Amygdala (tissue), 56 donors: ENCODE data around the gene VRK1.
A peak's percentile ranks its signal among the peaks of the same experiment; 100 is the strongest.
"Not testable (repeated sequence)": the region's sequence is repeated elsewhere in the genome, so short reads cannot be mapped to it uniquely, and the experiment has no call there.

Source experiments
- DNase-seq, 56 donors: peaks; one replicate each; lab custom pipeline; 2025; lab: John Stamatoyannopoulos, UW

VRK1 gene

GRCh38 chr14:96796851-96797581 lies at the start of gene VRK1:
Gene VRK1, plus strand, starts transcription at chr14:96797382. Its CDS starts 36,090 bp downstream, at chr14:96833472.
- DNase-seq: peak; percentile 44 to 98 (median 92)

DNA sequence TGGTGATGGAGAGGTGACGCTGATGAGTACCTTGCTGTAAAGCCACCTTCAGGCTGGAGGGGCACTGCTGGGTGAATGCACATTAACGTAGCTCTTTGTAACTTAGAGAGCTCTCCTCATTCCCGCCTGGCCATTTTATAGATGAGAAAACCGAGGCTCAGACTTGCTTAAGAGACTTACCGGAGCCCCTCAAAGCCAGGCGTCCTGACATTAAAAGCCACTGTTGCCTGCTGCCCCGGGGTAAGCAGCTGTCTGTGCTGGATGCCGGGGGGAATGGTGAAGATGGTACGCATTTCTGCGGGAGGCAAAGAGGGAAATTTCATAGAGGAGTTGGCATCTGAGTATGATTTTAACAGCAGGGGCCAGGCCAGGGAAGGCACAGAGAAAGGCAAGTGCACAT lies 49.6 kb upstream of the VRK1 start:
- DNase-seq: no peak

DNA sequence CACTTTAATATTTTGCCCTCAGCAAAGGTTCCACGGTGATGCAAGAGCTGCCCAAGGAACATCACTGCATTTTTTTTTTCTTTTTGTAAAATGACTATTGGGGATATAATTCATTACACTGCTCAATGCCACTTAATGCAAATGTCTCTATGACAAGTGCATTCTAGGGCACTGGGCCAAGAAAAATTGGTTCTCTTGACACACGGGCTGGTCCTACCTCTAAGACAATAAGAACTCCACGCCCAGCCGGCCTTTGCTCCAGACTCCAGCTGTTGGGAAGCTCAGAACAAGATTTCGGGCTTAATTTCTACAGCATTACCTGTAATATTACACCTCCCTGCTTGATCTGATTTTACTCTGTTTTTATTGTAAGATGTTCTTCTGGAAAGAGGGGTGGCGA lies 48.8 kb upstream of the VRK1 start:
- no peak for DNase-seq

DNA sequence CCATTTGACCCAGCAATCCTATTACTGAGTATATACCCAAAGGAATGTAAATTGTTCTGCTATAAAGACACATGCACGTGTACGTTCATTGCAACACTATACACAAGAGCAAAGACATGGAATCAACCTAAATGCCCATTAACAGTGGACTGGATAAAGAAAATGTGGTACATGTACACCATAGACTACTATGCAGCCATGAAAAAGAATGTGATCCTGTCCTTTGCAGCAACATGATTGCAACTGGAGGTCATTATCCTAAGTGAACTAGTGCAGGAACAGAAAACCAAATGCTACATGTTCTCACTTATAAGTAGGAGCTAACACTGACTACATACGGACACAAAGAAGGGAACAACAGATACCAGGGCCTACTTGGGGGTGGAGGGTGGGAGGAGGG lies 45.7 kb upstream of the VRK1 start:
- DNase-seq: no peak

GRCh38 chr14:96752125-96752524 lies 45.1 kb upstream of the VRK1 start:
- no peak for DNase-seq

DNA sequence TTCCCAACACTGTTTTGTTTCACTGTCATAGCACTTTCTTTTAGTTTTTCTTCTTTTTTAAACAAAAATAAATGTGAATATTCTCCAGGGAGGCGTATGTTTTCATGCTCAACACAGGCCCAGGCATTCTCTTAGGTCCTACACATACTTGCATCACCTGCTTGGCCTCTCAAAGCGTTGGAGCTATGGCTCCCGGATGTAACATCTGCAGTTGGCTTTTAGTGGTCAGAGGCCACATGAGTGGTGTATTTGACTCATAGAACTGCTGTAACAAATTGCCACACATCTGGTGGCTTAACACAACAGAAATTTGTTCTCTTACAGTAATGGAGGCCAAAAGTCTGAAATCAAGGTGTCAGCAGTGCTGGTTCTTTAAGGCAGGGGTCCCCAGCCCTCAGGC lies 44.6 kb upstream of the VRK1 start:
- DNase-seq: no peak

DNA sequence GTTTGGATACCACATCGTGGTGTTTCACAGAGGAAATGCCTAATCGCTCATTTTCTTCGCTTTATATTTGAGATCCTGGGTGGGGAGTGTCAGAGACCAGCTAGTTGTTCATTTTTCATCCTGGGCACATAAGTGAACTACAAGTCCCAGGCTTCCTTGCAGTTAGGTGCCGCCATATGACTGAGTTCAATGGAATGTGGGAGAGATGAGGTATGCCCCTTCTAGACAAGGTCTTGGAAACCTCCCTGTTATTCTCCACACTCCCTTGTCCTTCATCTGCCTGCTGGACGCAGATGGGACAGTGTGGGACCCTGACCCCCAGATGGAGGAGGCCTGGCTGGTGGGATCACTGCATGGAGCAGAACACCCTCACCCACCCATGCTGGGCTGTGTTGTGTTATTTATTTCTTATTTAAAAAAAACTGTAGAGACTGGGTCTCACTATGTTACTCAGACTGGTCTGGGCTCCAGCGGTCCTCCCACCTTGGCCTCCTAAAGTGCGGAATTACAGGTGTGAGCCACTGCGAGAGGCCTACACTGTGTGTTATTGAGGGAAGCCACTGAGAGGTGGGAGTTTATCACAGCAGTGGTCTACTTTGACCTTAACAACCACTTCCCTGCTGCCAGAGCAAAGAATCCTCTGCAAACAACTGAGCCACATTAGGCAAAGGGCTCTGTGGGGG lies 42.9 kb upstream of the VRK1 start:
- DNase-seq: no peak

DNA sequence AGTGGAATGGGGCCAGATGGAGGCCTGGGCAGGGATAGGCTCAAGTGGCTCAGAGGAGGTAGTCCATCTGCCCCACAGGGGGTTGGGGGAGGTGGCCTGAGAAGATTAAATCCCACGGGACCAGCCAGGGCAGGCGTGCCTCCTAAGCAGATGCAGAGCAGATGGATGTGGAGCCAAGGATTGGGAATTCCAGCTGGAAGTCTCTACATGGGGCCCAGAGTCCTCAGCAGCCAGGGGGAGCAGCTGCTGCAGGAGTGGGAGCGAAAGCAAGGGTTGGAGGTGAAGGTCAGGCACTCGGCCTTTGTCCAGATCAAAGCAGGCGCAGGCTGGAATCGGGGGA lies 42.4 kb upstream of the VRK1 start:
- DNase-seq: peak in 9 of 56 donors; percentile 4 to 19 (median 13)

GRCh38 chr14:96756745-96757144 lies 40.4 kb upstream of the VRK1 start:
- no peak for DNase-seq

GRCh38 chr14:96757456-96757855 lies 39.7 kb upstream of the VRK1 start:
- no peak for DNase-seq

DNA sequence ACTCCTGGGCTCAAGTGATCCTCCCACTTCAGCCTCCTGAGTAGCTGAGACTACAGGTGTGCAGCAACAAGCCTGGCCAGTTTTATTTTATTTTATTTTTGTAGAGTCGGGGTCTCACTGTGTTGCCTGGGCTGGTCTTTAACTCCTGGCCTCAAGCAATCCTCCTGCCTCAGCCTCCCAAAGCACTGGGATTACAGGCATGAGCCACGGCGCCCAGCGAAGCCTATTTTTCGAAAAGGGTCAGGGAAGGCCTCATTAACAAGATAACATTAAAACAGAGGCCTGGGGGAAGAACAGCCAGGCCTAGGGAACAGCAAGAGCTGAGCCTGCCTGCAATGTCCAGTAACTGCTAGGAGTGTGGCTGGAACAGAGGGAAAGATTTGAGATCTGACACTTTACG lies 36.1 kb upstream of the VRK1 start:
- no peak for DNase-seq

- peak in 4 of 56 donors; percentile 3 to 30 (median 22) for DNase-seq
These were observed 34.5 kb upstream of the VRK1 start for GRCh38 chr14:96762650-96763049.

DNA sequence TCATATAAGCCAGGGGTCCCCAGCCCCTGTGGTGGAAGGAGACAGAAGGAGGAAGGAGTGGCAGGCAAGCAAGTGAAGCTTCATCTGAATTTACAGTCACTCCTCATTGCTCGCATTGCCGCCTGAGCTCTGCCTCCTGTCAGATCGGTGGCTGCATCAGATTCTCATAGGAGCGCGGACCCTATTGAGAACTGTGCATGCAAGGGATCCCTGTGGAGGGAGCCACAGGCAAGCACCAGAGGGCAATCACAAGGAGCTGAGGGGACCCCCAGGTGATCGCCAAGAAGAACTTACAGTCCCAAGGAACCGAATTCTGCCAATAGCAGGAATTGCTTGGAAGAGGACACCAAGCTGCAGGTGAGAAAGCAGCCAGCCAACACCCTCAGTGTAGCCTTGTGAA lies 33.2 kb upstream of the VRK1 start:
- no peak for DNase-seq

GRCh38 chr14:96765205-96765604 lies 32.0 kb upstream of the VRK1 start:
- DNase-seq: not testable (repeated sequence)

GRCh38 chr14:96772929-96773328 lies 24.3 kb upstream of the VRK1 start:
- DNase-seq: no peak

GRCh38 chr14:96776791-96777190 lies 20.4 kb upstream of the VRK1 start:
- no peak for DNase-seq

DNA sequence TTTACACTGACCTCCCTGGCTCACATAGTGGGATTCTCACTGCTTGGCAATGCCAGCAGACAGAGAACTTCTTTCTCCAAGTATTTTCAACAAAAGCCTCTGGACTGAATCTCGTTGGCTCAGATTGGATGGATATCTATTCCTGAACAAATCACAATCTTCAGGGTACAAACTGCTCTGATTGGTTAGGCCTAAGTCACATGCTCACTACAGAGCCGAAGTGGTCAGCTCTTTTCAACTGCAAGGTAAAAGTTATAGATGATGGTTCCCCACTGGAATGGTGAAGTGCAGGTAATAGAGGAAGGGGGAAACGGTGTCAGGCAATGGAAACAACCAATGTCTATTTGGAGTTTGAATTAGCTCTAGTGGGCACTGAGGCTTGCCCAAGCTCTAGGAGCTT lies 16.7 kb upstream of the VRK1 start:
- DNase-seq: no peak

- DNase-seq: no peak
These were observed 15.8 kb upstream of the VRK1 start for GRCh38 chr14:96781371-96781770.

- no peak for DNase-seq
These were observed 14.7 kb upstream of the VRK1 start for GRCh38 chr14:96782436-96782835.

DNA sequence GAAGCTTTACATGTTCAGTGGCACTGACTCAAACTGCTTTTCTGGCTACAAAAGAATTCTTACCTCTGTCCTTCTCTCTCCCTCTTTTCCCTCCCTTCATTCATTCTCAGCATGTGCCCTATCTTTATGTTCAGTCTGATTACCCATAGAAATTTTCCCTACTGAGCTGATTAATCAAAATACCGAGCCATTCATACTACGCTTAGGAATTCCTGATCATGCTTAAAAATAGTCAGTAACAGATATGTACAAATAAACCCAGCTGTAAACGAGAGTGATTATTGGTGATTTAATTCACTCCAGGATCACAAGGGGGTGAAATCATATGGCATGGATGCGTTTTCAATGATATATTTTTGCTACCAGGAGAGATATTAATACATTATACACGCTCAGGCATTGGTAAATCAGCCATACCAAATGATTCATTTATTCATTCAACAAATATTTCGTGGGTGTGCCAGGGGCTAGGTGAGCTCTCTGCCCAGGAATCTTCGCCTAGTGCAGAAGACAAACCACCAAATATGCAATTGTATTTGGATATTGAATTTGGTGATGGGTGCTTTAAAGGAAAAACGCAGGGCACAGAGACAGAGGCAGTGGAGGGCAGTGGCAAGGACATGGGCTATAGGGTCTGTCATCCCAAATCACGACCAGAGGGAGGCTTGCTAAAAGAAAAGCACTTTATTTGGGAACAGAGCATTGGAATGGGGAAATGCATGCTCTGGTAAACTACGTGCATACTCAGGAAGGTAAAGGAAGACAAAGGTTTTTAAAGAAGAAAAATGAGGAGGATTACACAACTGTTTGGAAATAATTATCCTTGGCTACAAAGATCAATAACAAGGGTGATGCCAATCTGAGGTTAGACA lies 13.9 kb upstream of the VRK1 start:
- no peak for DNase-seq

DNA sequence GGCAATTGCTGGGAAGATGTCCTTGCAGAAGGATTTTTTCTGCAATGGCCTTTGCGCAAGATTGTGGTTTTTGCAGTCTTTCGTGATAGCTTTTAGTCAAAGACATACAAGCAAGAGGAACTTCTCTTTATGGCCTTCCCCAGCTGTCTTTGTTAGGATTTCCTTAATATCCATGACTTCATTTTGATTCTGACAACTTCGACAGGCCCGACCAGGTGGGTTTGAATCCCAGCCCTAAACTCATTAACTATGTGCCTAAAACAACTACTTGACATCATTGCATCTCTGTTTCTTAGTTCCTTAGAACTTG lies 13.3 kb upstream of the VRK1 start:
- no peak for DNase-seq

DNA sequence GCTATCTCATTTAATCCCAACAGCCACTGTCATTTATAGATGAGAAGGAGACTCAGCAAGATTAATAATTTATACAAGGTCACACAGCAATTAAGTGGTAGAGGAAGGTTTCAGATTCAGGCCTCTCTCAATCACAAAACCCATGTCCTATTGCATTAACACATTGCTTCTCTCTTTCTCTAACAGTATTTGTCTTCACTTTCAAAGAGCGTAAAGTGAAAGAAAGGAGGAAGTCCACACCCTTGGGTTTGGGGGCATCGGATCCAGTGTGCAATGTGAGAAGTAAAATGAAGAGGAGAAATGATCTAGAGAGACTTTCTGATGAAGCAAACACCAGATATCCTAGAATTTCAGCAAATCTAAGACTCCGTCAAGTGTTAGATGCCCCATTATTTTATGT lies 7.0 kb upstream of the VRK1 start:
- no peak for DNase-seq
